GM18517 (cell line): ENCODE results near the gene TAF1B.

Source experiments
- ATAC-seq: cut with Tn5 transposase; IDR thresholded peaks from one replicate; pipeline ENCODE4 v1.9.1; 2021; ENCODE audit warnings: mild to moderate bottlenecking, moderate library complexity; ENCODE audit not compliant: unreplicated experiment

The TAF1B gene

DNA sequence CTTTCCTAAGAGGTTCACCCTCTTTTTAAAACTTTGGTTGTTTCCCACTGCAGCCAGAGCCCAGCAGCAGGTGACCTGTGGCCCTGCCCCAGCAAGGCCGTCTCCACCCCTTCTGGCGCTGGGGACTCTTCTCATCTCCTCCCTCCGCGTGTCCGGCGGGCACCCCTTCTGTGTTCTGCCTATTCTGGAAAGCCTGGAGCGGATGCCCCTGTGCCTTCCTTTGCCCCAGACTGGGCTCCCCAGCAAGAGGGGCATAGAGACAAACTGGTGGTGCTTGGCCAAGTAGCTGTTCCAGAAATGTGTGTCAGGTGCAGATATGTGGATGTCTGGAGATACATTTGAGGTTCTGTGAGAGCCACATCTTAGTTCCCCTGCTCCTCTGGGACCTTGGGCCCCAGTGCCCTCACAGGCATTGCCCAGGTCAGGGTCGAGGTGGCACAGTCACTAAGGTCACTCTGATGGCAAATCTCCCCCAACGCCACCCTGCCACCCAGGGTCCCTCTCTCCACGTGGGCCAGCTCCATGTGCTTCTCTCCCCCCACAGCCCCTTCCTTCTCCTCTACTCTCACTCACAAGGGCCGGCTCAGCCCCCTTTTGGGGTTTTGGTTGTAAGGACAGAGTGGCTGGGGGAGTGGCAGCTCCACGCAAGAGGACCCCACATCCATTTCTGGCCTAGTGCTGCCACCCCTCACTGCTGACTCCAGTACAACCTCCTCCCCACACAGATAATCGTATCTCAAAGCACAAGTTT, 35.5 kb upstream of the TAF1B start:
- no peak for ATAC-seq

DNA sequence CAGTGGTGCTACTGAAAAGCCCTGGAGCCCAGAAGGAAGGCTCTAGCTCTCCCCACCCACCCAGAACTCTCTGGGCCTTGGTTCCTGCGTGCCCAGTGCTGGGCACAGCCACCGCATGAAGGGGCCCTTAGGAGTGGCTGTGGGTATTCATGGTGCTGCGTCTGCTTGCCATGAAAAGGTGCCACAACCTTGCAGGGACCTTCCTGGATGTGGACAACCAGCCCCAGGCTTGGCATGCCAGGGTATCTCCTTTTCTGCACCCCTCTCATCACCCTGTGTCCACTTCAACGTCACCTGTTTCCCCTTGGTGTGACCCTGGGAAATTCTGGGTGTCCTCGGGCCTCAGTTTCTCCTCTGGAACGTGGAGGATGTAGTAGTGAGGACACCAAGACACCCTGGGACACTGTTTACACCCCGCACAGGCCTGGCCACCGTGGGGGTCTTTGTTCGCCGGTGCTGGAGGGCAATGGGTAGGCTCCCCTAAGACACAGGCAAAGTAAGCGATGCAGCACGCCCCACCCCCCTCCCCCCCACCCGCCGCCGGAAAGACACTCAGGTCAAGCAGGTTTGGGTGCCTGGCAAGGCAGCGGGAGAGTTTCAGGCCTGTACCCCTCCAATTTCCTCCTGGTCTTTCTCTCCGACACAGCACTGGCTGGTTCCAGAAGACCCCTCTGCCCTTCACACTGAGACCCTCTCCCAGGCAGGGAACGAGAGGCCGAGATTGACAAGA, 34.8 kb upstream of the TAF1B start:
- ATAC-seq: no peak

DNA sequence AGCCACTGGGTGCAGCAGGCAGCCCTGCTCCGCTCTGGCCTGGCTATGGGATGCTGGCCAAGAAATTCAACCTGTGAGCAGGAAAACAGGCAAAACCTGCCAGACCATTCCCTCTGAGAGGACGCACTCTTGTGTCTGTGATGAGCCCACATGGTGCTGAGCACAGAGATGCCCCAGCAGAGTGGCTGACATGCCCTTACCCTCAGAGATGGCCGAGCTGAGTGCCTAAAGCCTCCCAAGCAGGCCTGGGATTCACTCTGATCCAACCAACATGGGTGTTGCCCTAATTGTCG, 34.3 kb upstream of the TAF1B start:
- ATAC-seq: no peak

- ATAC-seq: no peak
These were observed 33.7 kb upstream of the TAF1B start for GRCh38 chr2:9809448-9810088.

- ATAC-seq: no peak
These were observed 32.1 kb upstream of the TAF1B start for GRCh38 chr2:9811216-9811615.

GRCh38 chr2:9811679-9812511, 31.4 kb upstream of the TAF1B start:
- no peak for ATAC-seq

- no peak for ATAC-seq
These were observed 30.3 kb upstream of the TAF1B start for GRCh38 chr2:9812945-9813311.

DNA sequence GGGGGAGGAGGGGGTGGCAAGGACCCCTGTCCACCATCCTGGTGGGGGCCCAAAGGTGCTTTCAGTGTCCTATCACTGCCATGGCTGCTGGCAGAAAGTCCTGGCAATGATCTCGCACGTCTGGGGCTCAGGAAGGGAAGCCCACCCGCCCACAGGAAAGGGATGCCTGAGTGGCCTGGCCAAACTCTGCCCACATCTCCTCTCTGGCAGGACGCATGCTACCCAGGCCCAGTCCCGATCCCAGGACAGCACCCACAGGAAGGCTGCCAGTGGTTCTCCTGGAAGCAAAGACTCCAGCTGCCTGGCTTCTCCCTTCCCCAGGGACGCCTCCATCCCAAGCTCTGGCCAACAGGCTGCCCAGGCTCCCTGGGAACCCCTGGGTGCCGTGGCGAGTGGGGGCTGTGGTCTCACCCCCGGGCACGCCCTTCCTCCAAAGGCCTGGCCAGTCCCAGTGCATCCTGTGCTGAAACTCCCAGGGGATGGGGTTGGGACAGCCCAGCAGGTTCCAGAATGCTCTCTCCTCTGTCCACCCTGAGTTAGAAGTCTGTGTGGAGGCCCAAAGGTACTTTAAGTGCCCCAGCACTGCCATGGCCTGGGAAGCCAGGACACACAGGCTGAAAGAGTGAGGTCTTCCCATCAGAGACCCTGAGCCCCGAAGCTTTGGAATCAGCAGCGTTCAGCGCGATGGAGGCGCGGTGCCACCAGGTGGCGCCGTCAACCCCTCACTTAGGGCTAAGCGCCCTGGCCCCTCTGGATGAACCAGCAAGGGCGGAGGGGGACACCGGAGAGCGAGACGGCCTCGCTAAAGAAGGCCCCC, 29.8 kb upstream of the TAF1B start:
- no peak for ATAC-seq

DNA sequence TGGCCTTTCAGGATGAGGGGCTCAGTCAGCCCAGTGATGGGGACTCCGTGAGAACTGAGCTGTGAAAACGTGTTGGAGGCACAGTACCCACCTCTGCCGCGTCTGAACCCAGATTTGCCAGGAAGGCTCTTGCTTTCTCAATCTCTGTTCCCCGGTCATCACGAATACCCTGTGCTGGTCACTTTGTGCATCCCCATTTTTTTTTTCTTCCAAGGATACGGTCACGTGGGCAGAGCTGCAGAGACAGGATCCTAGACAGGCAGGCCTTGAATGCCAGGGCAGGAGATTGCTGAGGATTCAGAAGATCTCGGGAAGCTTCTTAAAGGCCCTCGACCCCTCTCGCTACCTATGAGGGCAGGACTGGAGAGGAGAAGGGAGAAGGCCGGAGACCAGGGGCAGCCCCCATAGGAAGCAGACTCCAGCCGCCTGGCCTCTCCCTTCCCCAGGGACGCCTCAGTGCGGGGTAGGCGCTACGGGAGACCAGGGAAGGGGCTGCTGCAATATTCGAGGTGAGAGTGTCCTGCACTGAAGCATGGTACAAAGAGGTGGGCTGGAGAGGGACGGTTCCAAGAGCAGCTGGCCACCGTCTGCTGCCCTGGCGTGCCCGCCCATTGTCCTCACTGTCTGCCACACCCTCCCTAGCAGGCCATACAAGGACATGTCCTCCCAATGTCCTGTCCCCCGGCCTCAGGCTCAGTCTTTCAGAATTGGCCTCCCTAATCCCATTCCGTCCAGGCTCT, 29.0 kb upstream of the TAF1B start:
- no peak for ATAC-seq

- no peak for ATAC-seq
These were observed 28.2 kb upstream of the TAF1B start for GRCh38 chr2:9815076-9815475.

DNA sequence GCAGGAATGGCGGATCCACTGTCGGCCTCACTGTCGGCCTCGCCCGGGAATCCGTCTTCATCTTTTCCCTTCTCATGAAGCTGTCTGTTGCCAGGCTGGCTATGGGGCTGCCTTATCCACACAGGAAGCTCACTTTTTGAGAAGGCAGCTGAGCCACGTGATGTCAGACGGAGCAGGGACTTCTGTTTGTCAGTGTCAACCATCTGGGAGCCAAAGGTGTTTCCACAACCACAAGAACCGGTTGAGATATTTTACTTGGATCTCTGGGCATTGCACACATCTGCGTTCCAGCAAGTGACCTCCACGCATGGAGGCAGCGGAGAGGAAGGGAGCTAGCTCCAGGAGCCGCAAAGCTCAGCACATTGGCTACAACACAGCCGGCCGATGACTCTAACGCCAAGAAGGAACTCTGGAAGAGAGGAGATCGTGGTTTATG, 27.4 kb upstream of the TAF1B start:
- ATAC-seq: no peak

- no peak for ATAC-seq
These were observed 25.2 kb upstream of the TAF1B start for GRCh38 chr2:9818097-9818496.

- no peak for ATAC-seq
These were observed 23.7 kb upstream of the TAF1B start for GRCh38 chr2:9819551-9819950.

GRCh38 chr2:9820020-9820973, 23.0 kb upstream of the TAF1B start:
- no peak for ATAC-seq

GRCh38 chr2:9821805-9822445, 21.3 kb upstream of the TAF1B start:
- ATAC-seq: no peak

- no peak for ATAC-seq
These were observed 18.8 kb upstream of the TAF1B start for GRCh38 chr2:9824441-9824840.

GRCh38 chr2:9824956-9825720, 18.1 kb upstream of the TAF1B start:
- no peak for ATAC-seq

GRCh38 chr2:9826208-9826607, 17.1 kb upstream of the TAF1B start:
- no peak for ATAC-seq
